Activated CD8-positive, alpha-beta memory T cell treated with anti-CD3 and anti-CD28 coated beads for 24 hours (primary cell): ENCODE measurements around the gene CD300LG.
"Not testable (repeated sequence)": the region's sequence is repeated elsewhere in the genome, so short reads cannot be mapped to it uniquely, and the experiment has no call there.

Experiments
- DNase-seq: peaks from one replicate; pipeline ENCODE4 v3.0.0-alpha.2; 2020

The CD300LG gene

GRCh38 chr17:43880420-43880991, 33.5 kb downstream of the CD300LG start:
- DNase-seq = peak; percentile 72

GRCh38 chr17:43881181-43881580, 34.2 kb downstream of the CD300LG start:
- no peak for DNase-seq

DNA sequence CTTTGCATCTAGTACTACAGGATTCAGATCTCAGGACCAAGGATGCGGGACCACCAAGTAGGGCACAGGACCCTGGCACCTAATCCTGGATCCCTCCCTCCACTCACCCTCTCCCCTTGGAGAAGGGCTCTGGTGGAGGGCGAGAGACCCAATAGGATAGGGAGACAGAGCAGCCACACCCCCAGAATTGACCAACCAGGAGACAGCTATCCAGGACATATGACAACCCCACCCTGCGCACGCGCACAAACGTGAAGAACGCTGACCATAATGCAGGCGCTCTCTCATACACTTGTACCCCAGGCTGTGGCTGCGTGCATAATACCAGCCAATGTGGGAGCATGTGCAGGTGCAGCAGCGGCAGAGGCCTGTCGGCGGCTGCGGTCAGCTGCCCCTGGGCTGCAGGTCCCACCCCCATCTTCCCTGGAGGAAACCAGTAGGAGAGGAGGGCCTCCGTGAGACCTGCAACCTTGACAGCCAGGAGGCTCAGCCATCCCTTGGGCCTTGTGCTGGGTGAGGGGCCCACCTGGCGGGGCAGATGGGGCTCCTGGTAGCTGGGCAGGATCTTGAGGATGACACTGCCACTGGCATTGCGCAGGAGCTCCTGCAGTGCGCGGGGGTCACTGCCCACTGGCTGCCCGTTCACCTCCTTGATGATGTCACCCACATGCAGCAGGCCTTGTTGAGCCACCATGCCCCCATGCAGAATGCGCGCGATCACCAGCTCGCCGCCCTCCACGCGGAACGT, 35.0 kb downstream of the CD300LG start:
- DNase-seq = no peak

DNA sequence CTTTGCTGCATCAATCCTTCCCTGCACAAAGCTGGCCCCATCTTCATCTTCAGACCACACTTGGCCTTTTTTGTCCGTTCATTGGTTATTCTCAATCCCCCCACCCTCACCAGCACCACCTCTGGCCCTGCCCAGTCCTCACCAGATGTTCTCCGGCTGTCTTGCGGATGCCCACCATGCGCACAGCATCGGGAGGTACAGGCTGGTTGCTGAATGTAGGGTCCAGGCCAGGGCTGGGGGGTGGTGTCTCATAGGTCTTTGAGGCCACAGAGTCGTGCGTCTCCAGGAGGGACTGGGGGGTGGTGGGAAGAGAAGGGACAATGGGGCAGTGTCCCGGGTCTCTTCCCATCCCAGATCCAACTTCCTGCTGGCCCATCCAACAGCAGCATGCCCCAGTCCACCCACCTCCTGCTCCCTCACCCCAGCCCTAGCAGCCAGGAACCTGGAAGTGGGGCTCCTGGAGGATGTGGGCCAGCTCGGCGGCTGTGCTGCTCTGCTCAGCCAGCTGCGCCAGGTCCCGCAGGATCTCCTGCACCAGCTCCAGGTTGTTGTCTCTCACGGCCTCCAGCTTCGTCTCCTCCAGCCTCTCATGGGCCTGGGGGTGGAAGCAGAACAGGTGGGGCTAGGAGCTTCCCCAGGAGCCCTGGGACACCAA, 35.9 kb downstream of the CD300LG start:
- DNase-seq = no peak

GRCh38 chr17:43888548-43888947, 41.6 kb downstream of the CD300LG start:
- no peak for DNase-seq

- DNase-seq = no peak
These were observed 43.3 kb downstream of the CD300LG start for GRCh38 chr17:43890240-43890639.

GRCh38 chr17:43891851-43892646, 45.1 kb downstream of the CD300LG start:
- no peak for DNase-seq

DNA sequence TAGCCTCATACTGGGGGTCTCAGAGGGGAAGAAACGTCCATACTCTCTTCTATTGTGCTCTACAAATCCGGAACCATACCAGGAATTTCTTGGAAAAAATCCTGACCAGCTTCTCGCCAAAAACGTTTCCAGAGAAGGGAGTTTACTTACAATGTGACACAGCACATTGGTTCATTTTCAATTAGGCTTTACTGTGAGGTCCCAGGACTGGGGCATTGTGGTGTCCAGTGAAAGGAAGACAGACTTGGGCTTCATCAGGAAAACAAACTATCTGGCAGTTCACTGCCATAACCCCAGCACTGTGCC, 45.6 kb downstream of the CD300LG start:
- DNase-seq = no peak

DNA sequence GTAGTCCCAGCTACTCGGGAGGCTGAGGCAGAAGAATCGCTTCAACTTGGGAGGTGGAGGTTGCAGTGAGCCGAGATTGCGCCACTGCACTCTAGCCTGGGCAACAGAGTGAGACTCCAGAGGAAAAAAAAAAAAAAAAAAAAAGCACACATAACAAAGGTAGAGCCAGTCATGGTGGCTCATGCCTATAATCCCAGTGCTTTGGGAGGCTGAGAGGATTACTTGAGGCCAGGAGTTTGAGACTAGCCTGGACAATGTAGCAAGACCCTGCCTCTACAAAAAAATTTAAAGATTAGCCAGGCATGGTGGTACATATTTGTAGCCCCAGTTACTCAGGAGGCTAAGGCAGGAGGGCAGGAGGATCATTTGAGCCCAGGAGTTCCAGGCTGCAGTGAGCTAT, 47.5 kb downstream of the CD300LG start:
- DNase-seq = not testable (repeated sequence)

GRCh38 chr17:43897831-43898230, 50.9 kb downstream of the CD300LG start:
- DNase-seq = no peak

DNA sequence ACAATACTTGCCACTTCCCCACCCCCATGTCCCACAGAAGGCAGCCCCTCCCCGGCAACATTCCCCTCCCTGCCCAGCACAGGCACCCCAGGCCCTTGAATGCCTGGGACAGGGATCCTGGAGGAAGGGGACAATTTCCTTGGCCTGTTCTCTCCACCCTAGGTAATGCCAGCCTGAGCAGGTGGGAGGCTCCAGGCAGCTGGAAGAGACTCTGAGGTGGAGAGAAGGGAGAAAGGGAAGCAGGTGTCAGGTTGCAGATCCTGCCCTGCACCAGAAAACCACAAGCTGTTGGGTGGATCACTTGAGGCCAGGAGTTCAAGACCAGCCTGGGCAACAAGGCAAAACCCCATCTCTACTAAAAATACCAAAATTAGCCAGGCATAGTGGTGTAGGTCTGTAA, 51.5 kb downstream of the CD300LG start:
- no peak for DNase-seq

- DNase-seq = peak; percentile 90
These were observed 53.3 kb downstream of the CD300LG start for GRCh38 chr17:43900183-43900857.

GRCh38 chr17:43900858-43901754, 54.1 kb downstream of the CD300LG start:
- DNase-seq = no peak

GRCh38 chr17:43901861-43902589, 55.0 kb downstream of the CD300LG start:
- no peak for DNase-seq

- DNase-seq = no peak
These were observed 58.5 kb downstream of the CD300LG start for GRCh38 chr17:43905400-43905984.

GRCh38 chr17:43905985-43906852, 59.2 kb downstream of the CD300LG start:
- DNase-seq = peak; percentile 72

DNA sequence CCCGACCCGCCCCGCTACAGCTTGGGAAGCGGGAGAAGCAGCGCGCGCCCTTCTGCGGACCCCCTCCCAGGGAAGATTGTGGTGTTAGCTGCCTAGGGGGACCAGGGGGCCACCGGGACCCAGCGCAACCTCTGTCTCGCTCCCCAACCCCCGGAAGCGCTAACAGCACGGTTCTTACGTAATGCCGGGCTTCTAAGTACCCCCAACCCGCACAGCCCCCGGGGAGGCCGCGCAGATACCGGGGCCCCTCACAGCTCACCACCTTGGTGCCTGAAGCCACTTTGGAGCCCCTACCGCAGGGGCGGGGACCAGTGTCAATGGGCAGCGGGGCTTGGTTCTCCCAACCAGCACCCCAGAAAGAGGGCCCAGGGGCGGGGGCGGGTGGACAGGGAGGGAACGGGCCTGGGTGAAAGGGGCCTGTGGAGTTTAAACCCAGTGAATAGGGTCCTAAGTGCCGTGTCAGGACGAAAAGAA, 60.0 kb downstream of the CD300LG start:
- DNase-seq = no peak

GRCh38 chr17:43907425-43907981, 60.5 kb downstream of the CD300LG start, which contains the start of gene MPP2:
Gene MPP2, minus strand, starts transcription at chr17:43907536. Its CDS starts 3,076 bp downstream, at chr17:43904460.
- peak; percentile 84 for DNase-seq
